ENCODE data around the gene TPGS1. TPM values are rescaled to one million over a fixed set of nuclear protein-coding genes. Genes with fewer than 3 reads are reported as not detected.
A peak's percentile ranks its signal among the peaks of the same experiment; 100 is the strongest.
"Not testable (repeated sequence)": the region's sequence is repeated elsewhere in the genome, so short reads cannot be mapped to it uniquely, and the experiment has no call there.

The TPGS1 gene
- total RNA-seq, 2 donors from 2014 or later: 6.3 to 14.1 TPM

- no peaks in the 10 kb centered on the region for H3K4me1 Mint-ChIP-seq
- no peak for ATAC-seq (replicated peaks)
- H3K27ac Mint-ChIP-seq: no peak overlapping the region
- H3K36me3 Mint-ChIP-seq (ENCODE audit: low read depth): no peaks in the 10 kb centered on the region
- H3K9me3 Mint-ChIP-seq: no peaks in the 10 kb centered on the region
- no peaks in the 10 kb centered on the region for H3K27me3 Mint-ChIP-seq
- no peak overlapping the region for H3K4me3 Mint-ChIP-seq
These were observed 37.5 kb upstream of the TPGS1 start for GRCh38 chr19:469833-470232.

GRCh38 chr19:470701-471100, 36.6 kb upstream of the TPGS1 start:
- Mint-ChIP-seq H3K4me3 (no peak overlapping the region), H3K36me3 (ENCODE audit: low read depth) (no peaks in the 10 kb centered on the region), H3K9me3 (no peaks in the 10 kb centered on the region), H3K4me1 (no peaks in the 10 kb centered on the region), H3K27ac (no peak overlapping the region), H3K27me3 (peaks cover 5% of the 10 kb centered on the region)
- no peak for ATAC-seq (replicated peaks)

DNA sequence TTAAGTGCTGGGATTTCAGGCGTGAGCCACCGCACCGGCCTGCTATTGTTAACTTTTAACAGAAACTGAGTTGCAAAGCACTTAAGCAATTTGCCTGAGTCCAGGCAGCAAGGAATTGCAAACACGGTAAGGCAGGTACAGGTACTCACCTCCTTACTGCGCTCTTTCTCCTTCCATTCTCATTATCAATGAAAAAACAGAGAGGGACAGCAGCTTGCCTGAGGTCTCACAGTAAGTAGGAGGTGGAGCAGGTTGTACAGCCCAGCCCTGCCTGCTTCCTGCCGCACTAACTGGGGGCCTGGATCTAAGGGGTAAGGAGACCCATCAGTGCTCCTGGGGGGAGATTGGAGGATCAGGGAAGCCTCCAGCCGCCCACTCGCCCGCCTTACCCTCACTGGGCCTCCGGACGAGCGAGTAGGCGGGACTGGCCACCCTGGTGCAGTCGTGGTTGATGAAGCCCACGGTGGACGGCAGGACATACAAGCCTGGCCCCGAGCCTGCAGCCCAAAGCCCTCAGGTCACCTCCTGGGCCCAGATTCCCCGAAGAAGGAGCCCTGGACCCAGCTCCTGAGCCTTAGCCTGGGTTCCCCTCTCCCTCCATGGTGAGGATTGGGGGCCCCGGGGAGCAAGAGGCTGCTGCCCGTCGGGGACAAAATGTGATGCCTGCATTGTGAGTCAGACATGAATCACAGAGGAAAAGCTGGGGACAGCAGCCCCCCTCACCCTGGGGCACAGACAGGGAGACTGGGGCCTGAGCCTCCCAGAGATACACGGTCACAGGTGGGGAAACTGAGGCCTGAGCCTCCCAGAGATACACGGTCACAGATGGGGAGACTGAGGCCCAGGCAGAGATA, 35.1 kb upstream of the TPGS1 start:
- H3K36me3 Mint-ChIP-seq (ENCODE audit: low read depth): no peaks in the 10 kb centered on the region
- no peak overlapping the region for H3K27ac Mint-ChIP-seq
- no peaks in the 10 kb centered on the region for H3K4me1 Mint-ChIP-seq
- H3K4me3 Mint-ChIP-seq: no peak overlapping the region
- H3K27me3 Mint-ChIP-seq: peaks cover 5% of the 10 kb centered on the region
- no peak for ATAC-seq (replicated peaks)
- H3K9me3 Mint-ChIP-seq: no peaks in the 10 kb centered on the region

DNA sequence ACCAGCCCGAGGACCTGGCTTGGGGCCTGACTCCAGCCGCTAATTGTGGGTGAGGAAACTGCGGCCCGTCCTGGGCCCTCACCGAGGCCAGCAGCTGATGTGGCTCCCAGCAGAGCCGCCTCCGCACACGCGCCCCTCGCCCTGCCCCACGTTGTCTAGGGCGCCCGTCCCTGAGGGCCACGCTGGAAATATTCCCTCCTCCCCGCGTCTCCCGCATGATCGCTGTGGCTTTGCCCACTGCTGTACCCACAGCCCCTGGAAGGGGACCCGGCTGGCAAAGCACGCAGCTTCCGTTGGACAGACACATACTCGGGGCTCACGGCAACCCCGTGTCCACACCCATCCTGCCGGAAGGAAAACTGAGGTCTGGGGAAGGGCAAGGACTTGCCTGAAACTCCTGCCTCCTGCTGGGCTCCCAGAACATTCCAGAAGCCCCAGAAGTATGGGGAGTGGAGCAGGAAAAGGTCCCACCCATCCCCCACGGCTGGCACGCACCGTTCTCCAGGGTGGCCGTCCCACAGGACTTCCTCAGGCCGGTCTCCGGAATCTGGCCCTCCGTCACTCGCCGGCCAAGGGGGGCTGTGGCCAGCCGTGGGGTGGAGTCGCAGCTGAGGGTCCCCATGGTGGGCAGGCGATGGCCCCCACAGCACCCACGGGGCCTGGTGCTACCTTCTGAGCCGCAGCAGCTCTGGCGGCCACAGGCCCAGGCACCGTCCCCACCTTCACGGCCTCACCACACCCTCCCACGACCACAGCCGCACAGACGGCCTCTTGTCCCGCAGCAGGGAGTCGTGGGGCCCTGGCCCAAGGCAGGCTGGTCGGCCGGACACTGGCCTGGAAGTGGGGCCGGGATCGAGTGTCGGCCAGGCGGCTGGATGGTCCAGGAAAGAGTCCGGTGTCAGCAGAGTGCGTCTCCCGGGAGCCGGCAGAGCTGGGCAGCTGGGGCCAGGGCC, 32.9 kb upstream of the TPGS1 start:
- Mint-ChIP-seq H3K4me3 (no peak overlapping the region), H3K9me3 (no peaks in the 10 kb centered on the region), H3K27me3 (peaks cover 5% of the 10 kb centered on the region), H3K36me3 (ENCODE audit: low read depth) (no peaks in the 10 kb centered on the region), H3K27ac (no peak overlapping the region), H3K4me1 (no peaks in the 10 kb centered on the region)
- ATAC-seq (replicated peaks): no peak

GRCh38 chr19:475360-475759, 31.9 kb upstream of the TPGS1 start:
- H3K27me3 Mint-ChIP-seq: peaks cover 5% of the 10 kb centered on the region
- peaks cover 7% of the 10 kb centered on the region for H3K4me1 Mint-ChIP-seq
- H3K36me3 Mint-ChIP-seq (ENCODE audit: low read depth): peaks cover 5% of the 10 kb centered on the region
- ATAC-seq (replicated peaks): no peak
- H3K9me3 Mint-ChIP-seq: peaks cover 6% of the 10 kb centered on the region
- no peak overlapping the region for H3K4me3 Mint-ChIP-seq
- no peak overlapping the region for H3K27ac Mint-ChIP-seq

- Mint-ChIP-seq H3K27ac (no peak overlapping the region), H3K9me3 (peaks cover 15% of the 10 kb centered on the region), H3K4me1 (peaks cover 18% of the 10 kb centered on the region), H3K27me3 (peaks cover 5% of the 10 kb centered on the region), H3K4me3 (no peak overlapping the region), H3K36me3 (ENCODE audit: low read depth) (peaks cover 9% of the 10 kb centered on the region)
- no peak for ATAC-seq (replicated peaks)
These were observed 28.9 kb upstream of the TPGS1 start for GRCh38 chr19:478236-478903.

DNA sequence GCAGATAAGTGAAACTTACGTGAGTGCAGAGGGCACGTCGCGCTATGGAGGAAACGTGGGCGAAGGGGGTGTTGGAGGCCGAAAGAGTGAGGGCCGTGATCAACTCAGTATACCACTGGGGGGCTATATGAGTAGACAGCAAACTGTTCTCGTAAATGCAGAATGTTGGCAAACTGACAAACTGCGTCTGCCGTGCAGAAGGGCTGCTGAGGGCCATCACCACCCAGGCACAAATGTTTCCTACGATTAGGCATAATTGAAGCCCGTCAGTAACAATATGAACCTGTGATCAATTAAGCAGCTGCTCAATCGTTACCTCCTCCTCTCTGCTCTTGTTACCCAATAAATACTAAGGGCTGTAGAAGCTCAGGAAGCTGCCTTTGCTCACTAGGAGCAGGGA, 28.3 kb upstream of the TPGS1 start:
- H3K9me3 Mint-ChIP-seq: peaks cover 15% of the 10 kb centered on the region
- no peak for ATAC-seq (replicated peaks)
- H3K4me1 Mint-ChIP-seq: peaks cover 18% of the 10 kb centered on the region
- H3K27me3 Mint-ChIP-seq: peaks cover 5% of the 10 kb centered on the region
- H3K27ac Mint-ChIP-seq: no peak overlapping the region
- H3K36me3 Mint-ChIP-seq (ENCODE audit: low read depth): peaks cover 9% of the 10 kb centered on the region
- no peak overlapping the region for H3K4me3 Mint-ChIP-seq

- peaks cover 15% of the 10 kb centered on the region for H3K9me3 Mint-ChIP-seq
- peak; percentile 44 for ATAC-seq (replicated peaks)
- peak overlapping the region; percentile 92 for H3K27ac Mint-ChIP-seq
- peaks cover 2% of the 10 kb centered on the region for H3K27me3 Mint-ChIP-seq
- peak overlapping the region; percentile 21 for H3K4me3 Mint-ChIP-seq
- H3K36me3 Mint-ChIP-seq (ENCODE audit: low read depth): peaks cover 9% of the 10 kb centered on the region
- peaks cover 18% of the 10 kb centered on the region for H3K4me1 Mint-ChIP-seq
These were observed 27.1 kb upstream of the TPGS1 start for GRCh38 chr19:480016-480855.

GRCh38 chr19:481100-481499, 26.2 kb upstream of the TPGS1 start:
- Mint-ChIP-seq H3K4me1 (peaks cover 18% of the 10 kb centered on the region), H3K27ac (peak overlapping the region; percentile 92), H3K4me3 (peak overlapping the region; percentile 21), H3K9me3 (peaks cover 15% of the 10 kb centered on the region)
- not testable (repeated sequence) for H3K36me3 Mint-ChIP-seq (ENCODE audit: low read depth); ATAC-seq (replicated peaks); H3K27me3 Mint-ChIP-seq

GRCh38 chr19:482186-483041, 24.9 kb upstream of the TPGS1 start:
- Mint-ChIP-seq H3K4me1 (peaks cover 18% of the 10 kb centered on the region), H3K36me3 (ENCODE audit: low read depth) (peaks cover 9% of the 10 kb centered on the region), H3K9me3 (peaks cover 15% of the 10 kb centered on the region), H3K27ac (no peak overlapping the region), H3K27me3 (no peaks in the 10 kb centered on the region), H3K4me3 (no peak overlapping the region)
- ATAC-seq (replicated peaks): no peak

DNA sequence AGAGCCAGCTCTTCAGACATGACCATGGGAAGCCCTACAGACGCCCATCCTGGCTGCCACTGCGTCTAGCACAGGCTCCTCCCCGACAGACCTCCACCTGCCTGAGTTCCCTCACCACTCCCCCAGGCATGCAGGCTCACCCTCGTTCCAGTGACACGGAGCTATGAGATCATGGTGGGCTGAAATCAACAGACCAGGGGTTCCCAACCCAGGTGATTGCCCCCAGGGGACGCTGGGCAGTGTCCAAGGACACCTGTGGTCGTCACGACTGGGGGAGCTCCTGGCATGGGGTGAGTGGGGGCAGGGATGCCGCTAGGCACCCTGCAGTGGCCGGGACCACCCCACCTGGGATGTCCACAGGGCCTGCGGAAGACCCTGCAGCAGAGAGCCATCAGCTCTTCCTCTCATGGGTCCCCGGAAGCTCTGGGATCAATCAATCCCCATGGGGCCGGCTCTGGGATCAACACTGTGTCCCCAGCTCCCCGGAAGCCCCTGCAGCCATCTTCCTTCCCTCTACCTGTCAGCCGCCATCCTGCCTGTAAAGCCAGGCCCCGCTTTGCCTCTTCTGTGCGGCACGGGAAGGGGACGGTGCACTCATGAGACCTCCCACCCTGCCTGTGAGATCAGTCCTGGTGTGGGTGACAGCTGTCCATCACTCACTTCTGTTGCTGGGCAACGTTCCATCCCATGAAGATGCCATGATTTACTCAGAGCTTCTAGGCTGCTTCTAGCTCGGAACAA, 23.8 kb upstream of the TPGS1 start:
- no peak for ATAC-seq (replicated peaks)
- peaks cover 18% of the 10 kb centered on the region for H3K4me1 Mint-ChIP-seq
- no peaks in the 10 kb centered on the region for H3K27me3 Mint-ChIP-seq
- peaks cover 15% of the 10 kb centered on the region for H3K9me3 Mint-ChIP-seq
- H3K27ac Mint-ChIP-seq: no peak overlapping the region
- peaks cover 9% of the 10 kb centered on the region for H3K36me3 Mint-ChIP-seq (ENCODE audit: low read depth)
- H3K4me3 Mint-ChIP-seq: no peak overlapping the region

DNA sequence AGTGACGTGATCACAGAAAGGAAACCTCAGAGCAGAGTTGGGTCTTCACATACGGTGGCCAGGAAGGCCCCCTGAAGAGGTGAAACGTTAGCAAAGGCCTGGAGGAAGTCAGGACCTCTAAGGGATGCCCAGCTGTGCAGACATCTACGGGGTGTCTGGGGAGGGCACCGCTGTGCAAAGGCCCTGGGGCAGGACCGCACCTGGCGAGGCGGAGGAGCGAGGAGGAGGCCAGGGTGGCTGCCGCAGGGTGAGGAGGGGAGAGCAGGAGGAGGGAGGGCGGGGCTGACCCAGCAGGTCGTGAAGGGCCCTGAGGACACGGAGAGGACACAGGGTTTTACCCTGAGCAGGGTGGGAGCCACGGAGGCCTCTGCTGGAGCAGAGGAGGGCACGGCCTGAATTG, 22.8 kb upstream of the TPGS1 start:
- Mint-ChIP-seq H3K4me3 (no peak overlapping the region), H3K27me3 (no peaks in the 10 kb centered on the region), H3K36me3 (ENCODE audit: low read depth) (peaks cover 9% of the 10 kb centered on the region), H3K27ac (no peak overlapping the region), H3K9me3 (peaks cover 15% of the 10 kb centered on the region), H3K4me1 (peaks cover 18% of the 10 kb centered on the region)
- no peak for ATAC-seq (replicated peaks)
